ENCODE results near the gene RIPOR3. TPM values are rescaled to one million over a fixed set of nuclear protein-coding genes. Genes with fewer than 3 reads are reported as not detected.

The RIPOR3 gene
- total and polyA plus RNA-seq, 5 experiments from 2014 or later, result 0.53 to 2.4 (median 0.98) TPM; not detected in 2

DNA sequence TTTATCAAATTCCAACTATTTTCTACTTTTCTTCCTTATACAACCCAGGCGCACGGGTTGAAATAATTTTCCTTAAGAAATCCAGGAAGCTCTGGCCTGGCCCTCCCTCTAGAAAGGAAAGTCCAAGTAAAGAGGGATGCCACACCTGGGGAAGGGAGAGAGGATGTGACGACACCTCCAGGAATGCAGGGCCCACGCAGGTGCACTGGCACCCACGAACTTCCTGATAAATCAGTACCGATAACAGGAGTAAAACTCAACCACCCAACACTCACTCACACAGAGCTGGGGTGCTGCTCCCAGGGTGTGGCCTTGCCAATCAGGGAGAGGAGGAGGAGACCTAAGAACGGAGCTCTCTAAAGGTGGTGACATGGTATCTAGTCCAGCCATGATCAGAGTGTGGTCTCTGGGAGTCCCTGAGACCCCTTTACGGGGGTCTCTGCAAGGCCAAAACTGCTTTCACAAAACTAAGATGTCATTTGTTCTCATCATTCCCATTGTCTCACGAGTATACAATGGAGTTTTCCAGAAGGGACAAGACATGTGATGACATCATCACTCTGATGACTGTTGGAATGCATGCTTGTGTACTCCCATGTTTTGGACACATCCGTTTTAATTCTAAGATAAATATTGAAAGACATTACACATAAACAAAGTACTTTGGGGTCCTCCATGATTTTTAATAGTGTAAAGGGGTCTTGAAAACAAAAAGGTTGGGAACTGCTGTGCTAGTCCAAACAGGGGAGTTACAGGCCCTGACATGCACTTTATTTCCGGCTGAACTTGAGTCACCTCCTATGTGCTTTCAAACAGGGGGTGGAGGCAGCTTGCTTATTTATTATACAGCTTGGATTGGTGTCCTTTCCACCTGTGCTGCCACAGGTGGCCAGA lies 37.9 kb upstream of the RIPOR3 start:
- DNase-seq, result no peak
- no peaks in the 10 kb centered on the region for H3K9me3 Mint-ChIP-seq
- H3K27me3 Mint-ChIP-seq, result no peaks in the 10 kb centered on the region
- ATAC-seq, result no peak
- POLR2A ChIA-PET, result no interaction called here
- peak overlapping the region in 5 of 10 donors; percentile 11 to 94 (median 30) for H3K4me3 Mint-ChIP-seq
- peak overlapping the region in 2 of 10 donors; percentile 32 to 65 for H3K27ac Mint-ChIP-seq
- H3K4me1 Mint-ChIP-seq, result peaks cover 0 to 29% (median 22%) of the 10 kb centered on the region in 4 donors
- H3K36me3 Mint-ChIP-seq, result no peaks in the 10 kb centered on the region

DNA sequence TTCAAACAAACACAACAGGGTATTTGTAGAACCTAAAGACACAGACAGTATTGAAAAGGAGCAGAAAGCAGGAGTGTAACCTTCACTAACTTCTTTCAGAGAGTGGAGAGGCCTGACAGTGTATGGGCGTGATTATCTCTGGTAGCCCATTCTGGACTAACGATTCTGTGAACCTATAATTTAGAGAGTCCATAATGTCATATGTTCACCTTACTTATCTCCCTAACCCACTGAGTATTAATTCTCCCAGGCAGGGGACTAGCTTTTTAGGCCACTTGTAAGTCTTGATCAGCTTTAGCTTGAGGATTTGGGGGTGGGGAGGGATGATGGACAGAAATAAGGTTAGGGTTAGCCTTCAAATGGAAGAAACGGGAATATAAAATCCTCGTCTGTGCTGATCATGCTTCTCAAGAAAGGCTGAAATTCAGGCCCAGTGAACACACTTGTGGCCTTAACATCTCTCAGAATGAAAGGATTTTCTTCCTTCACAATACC lies 37.2 kb upstream of the RIPOR3 start:
- POLR2A ChIA-PET, result interaction anchor here (0.6 kb wide), 1 partner anchor 244 kb away, joined by 3 read pairs; no protein-coding TSS in a partner anchor
- ATAC-seq, result no peak
- Mint-ChIP-seq H3K4me1 (peaks cover 0 to 25% (median 18%) of the 10 kb centered on the region in 4 donors), H3K9me3 (no peaks in the 10 kb centered on the region), H3K27me3 (no peaks in the 10 kb centered on the region), H3K36me3 (no peaks in the 10 kb centered on the region), H3K4me3 (peak overlapping the region in 1 of 10 donors; percentile 34), H3K27ac (no peak overlapping the region)
- DNase-seq, result no peak

GRCh38 chr20:50727792-50728485 lies 36.6 kb upstream of the RIPOR3 start:
- Mint-ChIP-seq H3K27ac (no peak overlapping the region), H3K4me1 (peaks cover 0 to 19% (median 13%) of the 10 kb centered on the region in 4 donors), H3K27me3 (no peaks in the 10 kb centered on the region), H3K4me3 (peak overlapping the region in 1 of 10 donors; percentile 34), H3K36me3 (no peaks in the 10 kb centered on the region), H3K9me3 (no peaks in the 10 kb centered on the region)
- POLR2A ChIA-PET, result interaction anchor here (0.6 kb wide), 1 partner anchor 243 kb away, joined by 3 read pairs; no protein-coding TSS in a partner anchor
- ATAC-seq (no peak), DNase-seq (no peak)

GRCh38 chr20:50726955-50727791 lies 35.8 kb upstream of the RIPOR3 start:
- Mint-ChIP-seq H3K36me3 (no peaks in the 10 kb centered on the region), H3K9me3 (no peaks in the 10 kb centered on the region), H3K27ac (no peak overlapping the region), H3K4me3 (no peak overlapping the region), H3K4me1 (peaks cover 0 to 11% (median 6%) of the 10 kb centered on the region in 4 donors), H3K27me3 (no peaks in the 10 kb centered on the region)
- POLR2A ChIA-PET, result no interaction called here
- no peak for DNase-seq
- ATAC-seq, result no peak

GRCh38 chr20:50725724-50726005 lies 34.3 kb upstream of the RIPOR3 start:
- no peak overlapping the region for H3K4me3 Mint-ChIP-seq
- no peaks in the 10 kb centered on the region for H3K9me3 Mint-ChIP-seq
- POLR2A ChIA-PET, result interaction anchor here (0.7 kb wide), 1 partner anchor 16 kb away, joined by 3 read pairs; no protein-coding TSS in a partner anchor
- H3K36me3 Mint-ChIP-seq, result no peaks in the 10 kb centered on the region
- peaks cover 0 to 7% (median 3%) of the 10 kb centered on the region in 4 donors for H3K4me1 Mint-ChIP-seq
- ATAC-seq, result no peak
- no peaks in the 10 kb centered on the region for H3K27me3 Mint-ChIP-seq
- no peak for DNase-seq
- H3K27ac Mint-ChIP-seq, result no peak overlapping the region

GRCh38 chr20:50724851-50725723 lies 33.7 kb upstream of the RIPOR3 start:
- DNase-seq, result no peak
- peaks cover 0 to under 1% (median 0%) of the 10 kb centered on the region in 4 donors for H3K4me1 Mint-ChIP-seq
- no peak overlapping the region for H3K27ac Mint-ChIP-seq
- H3K36me3 Mint-ChIP-seq, result no peaks in the 10 kb centered on the region
- H3K4me3 Mint-ChIP-seq, result no peak overlapping the region
- POLR2A ChIA-PET, result interaction anchor here (0.9 kb wide), 1 partner anchor 9 kb away, joined by 3 read pairs; no protein-coding TSS in a partner anchor
- no peaks in the 10 kb centered on the region for H3K27me3 Mint-ChIP-seq
- no peak for ATAC-seq
- H3K9me3 Mint-ChIP-seq, result no peaks in the 10 kb centered on the region

GRCh38 chr20:50724112-50724725 lies 32.9 kb upstream of the RIPOR3 start:
- DNase-seq, result no peak
- H3K27ac Mint-ChIP-seq, result no peak overlapping the region

GRCh38 chr20:50723672-50724071 lies 32.3 kb upstream of the RIPOR3 start:
- DNase-seq, result no peak
- H3K4me3 Mint-ChIP-seq, result no peak overlapping the region
- POLR2A ChIA-PET, result no interaction called here
- no peak for ATAC-seq
- no peaks in the 10 kb centered on the region for H3K36me3 Mint-ChIP-seq
- no peaks in the 10 kb centered on the region for H3K4me1 Mint-ChIP-seq
- H3K27ac Mint-ChIP-seq, result no peak overlapping the region
- H3K9me3 Mint-ChIP-seq, result no peaks in the 10 kb centered on the region
- H3K27me3 Mint-ChIP-seq, result no peaks in the 10 kb centered on the region

More at GRCh38 chr20:50724112-50724725, 32.9 kb upstream of the RIPOR3 start:
- no peaks in the 10 kb centered on the region for H3K27me3 Mint-ChIP-seq
- no peak for ATAC-seq
- POLR2A ChIA-PET, result interaction anchor here (0.9 kb wide), 1 partner anchor 10 kb away, joined by 3 read pairs; no protein-coding TSS in a partner anchor
- H3K4me3 Mint-ChIP-seq, result no peak overlapping the region
- H3K36me3 Mint-ChIP-seq, result no peaks in the 10 kb centered on the region
- no peaks in the 10 kb centered on the region for H3K4me1 Mint-ChIP-seq
- H3K9me3 Mint-ChIP-seq, result no peaks in the 10 kb centered on the region

GRCh38 chr20:50722424-50723155 lies 31.2 kb upstream of the RIPOR3 start:
- peaks cover 0 to 3% (median 1%) of the 10 kb centered on the region in 5 donors for H3K27me3 Mint-ChIP-seq
- H3K4me1 Mint-ChIP-seq, result no peaks in the 10 kb centered on the region
- ATAC-seq (no peak), DNase-seq (no peak)
- no peaks in the 10 kb centered on the region for H3K36me3 Mint-ChIP-seq
- H3K9me3 Mint-ChIP-seq, result no peaks in the 10 kb centered on the region
- H3K27ac Mint-ChIP-seq, result no peak overlapping the region
- H3K4me3 Mint-ChIP-seq, result no peak overlapping the region
- POLR2A ChIA-PET, result no interaction called here

DNA sequence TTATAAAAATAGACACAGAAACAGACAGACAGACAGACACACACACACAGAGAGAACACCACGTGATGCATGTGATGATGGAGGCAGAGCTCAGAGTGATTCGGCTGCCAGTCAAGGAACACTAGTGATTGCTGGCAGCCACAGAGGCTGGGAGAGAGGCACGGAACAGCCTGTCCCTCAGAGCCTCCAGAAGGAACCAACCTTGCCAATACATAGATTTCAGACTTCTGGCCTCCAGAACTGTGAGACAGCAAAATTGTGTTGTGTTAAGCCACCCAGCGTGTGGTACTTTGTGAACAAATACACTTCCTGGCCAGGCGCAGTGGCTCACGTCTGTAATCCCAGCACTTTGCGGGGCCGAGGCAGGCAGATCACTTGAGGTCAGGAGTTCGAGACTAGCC lies 30.5 kb upstream of the RIPOR3 start:
- no peaks in the 10 kb centered on the region for H3K4me1 Mint-ChIP-seq
- H3K27ac Mint-ChIP-seq, result no peak overlapping the region
- DNase-seq (no peak), ATAC-seq (no peak)
- H3K36me3 Mint-ChIP-seq, result no peaks in the 10 kb centered on the region
- no peak overlapping the region for H3K4me3 Mint-ChIP-seq
- H3K9me3 Mint-ChIP-seq, result no peaks in the 10 kb centered on the region
- peaks cover 0 to 7% (median 1%) of the 10 kb centered on the region in 5 donors for H3K27me3 Mint-ChIP-seq
- POLR2A ChIA-PET, result no interaction called here

GRCh38 chr20:50720582-50720981 lies 29.2 kb upstream of the RIPOR3 start:
- DNase-seq, result no peak
- Mint-ChIP-seq H3K27me3 (peaks cover 0 to 7% (median 1%) of the 10 kb centered on the region in 5 donors), H3K4me3 (no peak overlapping the region), H3K36me3 (no peaks in the 10 kb centered on the region), H3K9me3 (no peaks in the 10 kb centered on the region), H3K27ac (no peak overlapping the region), H3K4me1 (no peaks in the 10 kb centered on the region)
- POLR2A ChIA-PET, result interaction anchor here (0.6 kb wide), 1 partner anchor 889 kb away, joined by 3 read pairs; no protein-coding TSS in a partner anchor
- ATAC-seq, result no peak
